ENCODE results near the gene TKT. TPM values are rescaled to one million over a fixed set of nuclear protein-coding genes. Genes with fewer than 3 reads are reported as not detected.

Gene TKT
- polyA plus RNA-seq, 1 donor from 2014 or later, result 194 TPM

GRCh38 chr3:53263907-53264306, 8.1 kb upstream of the TKT start:
- Histone ChIP-seq H3K4me2 (ENCODE audit: low read length) (no peak overlapping the region), H3K4me3 (ENCODE audit: low read length) (no peak overlapping the region), H2AFZ (ENCODE audit: low read depth, low read length) (no peak overlapping the region), H3K9ac (ENCODE audit: low read length) (no peak overlapping the region), H3K79me2 (replicated peaks; ENCODE audit: insufficient read depth, low read length) (no peaks in the 10 kb centered on the region), H3F3A (ENCODE audit: insufficient read depth, low read length, poor library complexity, severe bottlenecking) (no peaks in the 10 kb centered on the region), H3K9me3 (ENCODE audit: low read length) (no peaks in the 10 kb centered on the region), H3K36me3 (ENCODE audit: insufficient read depth, low read length) (no peaks in the 10 kb centered on the region), H4K20me1 (ENCODE audit: insufficient read depth) (no peaks in the 10 kb centered on the region), H3K27me3 (ENCODE audit: insufficient read depth, low read depth, low read length) (no peaks in the 10 kb centered on the region), H3K27ac (ENCODE audit: low read length) (no peak overlapping the region), H3K9me2 (ENCODE audit: insufficient read depth, low read length) (no peaks in the 10 kb centered on the region)
- no peak for TF ChIP-seq EZH2 (IDR thresholded peaks at IDR 0.05; ENCODE audit: borderline replicate concordance, insufficient read depth, low read length, poor library complexity, severe bottlenecking)
- no peak for TF ChIP-seq RAD21 (conservative IDR thresholded peaks at IDR 0.05)
- TF ChIP-seq TAF1 (IDR thresholded peaks at IDR 0.05; ENCODE audit: low read depth), result no peak
- TF ChIP-seq, protein P1, sequence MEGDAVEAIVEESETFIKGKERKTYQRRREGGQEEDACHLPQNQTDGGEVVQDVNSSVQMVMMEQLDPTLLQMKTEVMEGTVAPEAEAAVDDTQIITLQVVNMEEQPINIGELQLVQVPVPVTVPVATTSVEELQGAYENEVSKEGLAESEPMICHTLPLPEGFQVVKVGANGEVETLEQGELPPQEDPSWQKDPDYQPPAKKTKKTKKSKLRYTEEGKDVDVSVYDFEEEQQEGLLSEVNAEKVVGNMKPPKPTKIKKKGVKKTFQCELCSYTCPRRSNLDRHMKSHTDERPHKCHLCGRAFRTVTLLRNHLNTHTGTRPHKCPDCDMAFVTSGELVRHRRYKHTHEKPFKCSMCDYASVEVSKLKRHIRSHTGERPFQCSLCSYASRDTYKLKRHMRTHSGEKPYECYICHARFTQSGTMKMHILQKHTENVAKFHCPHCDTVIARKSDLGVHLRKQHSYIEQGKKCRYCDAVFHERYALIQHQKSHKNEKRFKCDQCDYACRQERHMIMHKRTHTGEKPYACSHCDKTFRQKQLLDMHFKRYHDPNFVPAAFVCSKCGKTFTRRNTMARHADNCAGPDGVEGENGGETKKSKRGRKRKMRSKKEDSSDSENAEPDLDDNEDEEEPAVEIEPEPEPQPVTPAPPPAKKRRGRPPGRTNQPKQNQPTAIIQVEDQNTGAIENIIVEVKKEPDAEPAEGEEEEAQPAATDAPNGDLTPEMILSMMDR (IDR thresholded peaks at IDR 0.05; ENCODE audit: poor library complexity, severe bottlenecking), result no peak
- TF ChIP-seq, protein P2, sequence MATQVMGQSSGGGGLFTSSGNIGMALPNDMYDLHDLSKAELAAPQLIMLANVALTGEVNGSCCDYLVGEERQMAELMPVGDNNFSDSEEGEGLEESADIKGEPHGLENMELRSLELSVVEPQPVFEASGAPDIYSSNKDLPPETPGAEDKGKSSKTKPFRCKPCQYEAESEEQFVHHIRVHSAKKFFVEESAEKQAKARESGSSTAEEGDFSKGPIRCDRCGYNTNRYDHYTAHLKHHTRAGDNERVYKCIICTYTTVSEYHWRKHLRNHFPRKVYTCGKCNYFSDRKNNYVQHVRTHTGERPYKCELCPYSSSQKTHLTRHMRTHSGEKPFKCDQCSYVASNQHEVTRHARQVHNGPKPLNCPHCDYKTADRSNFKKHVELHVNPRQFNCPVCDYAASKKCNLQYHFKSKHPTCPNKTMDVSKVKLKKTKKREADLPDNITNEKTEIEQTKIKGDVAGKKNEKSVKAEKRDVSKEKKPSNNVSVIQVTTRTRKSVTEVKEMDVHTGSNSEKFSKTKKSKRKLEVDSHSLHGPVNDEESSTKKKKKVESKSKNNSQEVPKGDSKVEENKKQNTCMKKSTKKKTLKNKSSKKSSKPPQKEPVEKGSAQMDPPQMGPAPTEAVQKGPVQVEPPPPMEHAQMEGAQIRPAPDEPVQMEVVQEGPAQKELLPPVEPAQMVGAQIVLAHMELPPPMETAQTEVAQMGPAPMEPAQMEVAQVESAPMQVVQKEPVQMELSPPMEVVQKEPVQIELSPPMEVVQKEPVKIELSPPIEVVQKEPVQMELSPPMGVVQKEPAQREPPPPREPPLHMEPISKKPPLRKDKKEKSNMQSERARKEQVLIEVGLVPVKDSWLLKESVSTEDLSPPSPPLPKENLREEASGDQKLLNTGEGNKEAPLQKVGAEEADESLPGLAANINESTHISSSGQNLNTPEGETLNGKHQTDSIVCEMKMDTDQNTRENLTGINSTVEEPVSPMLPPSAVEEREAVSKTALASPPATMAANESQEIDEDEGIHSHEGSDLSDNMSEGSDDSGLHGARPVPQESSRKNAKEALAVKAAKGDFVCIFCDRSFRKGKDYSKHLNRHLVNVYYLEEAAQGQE (IDR thresholded peaks at IDR 0.05; ENCODE audit: borderline replicate concordance), result no peak
- TF ChIP-seq MXI1 (conservative IDR thresholded peaks at IDR 0.05; ENCODE audit: poor library complexity, severe bottlenecking), result no peak
- TF ChIP-seq POLR2AphosphoS5 (IDR thresholded peaks at IDR 0.05), result no peak
- TF ChIP-seq EP300 (conservative IDR thresholded peaks at IDR 0.05; ENCODE audit: poor library complexity, severe bottlenecking), result no peak
- TF ChIP-seq SMC3 (conservative IDR thresholded peaks at IDR 0.05; ENCODE audit: poor library complexity), result no peak

DNA sequence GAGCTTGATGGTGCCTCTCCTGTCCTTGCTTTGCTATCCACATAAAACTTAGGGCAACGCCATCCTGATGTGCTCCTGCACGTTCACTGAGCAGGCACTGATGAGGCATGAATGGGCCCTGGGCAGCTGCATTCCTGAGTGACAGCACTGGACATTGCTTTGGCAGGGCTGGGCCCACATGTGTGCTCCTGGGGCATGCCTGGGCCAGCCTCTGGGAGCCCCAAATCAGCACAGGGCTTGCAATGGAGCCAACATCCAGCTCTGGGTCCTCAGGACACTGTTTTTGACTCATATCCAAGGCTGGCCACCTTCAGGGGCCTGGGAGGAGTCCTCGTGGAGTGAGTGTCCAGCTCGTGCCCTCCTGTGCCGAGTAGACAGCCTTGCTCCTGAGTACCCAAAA, 5.9 kb upstream of the TKT start:
- Histone ChIP-seq H3K4me3 (ENCODE audit: low read length) (no peak overlapping the region), H3K4me2 (ENCODE audit: low read length) (no peak overlapping the region), H3F3A (ENCODE audit: insufficient read depth, low read length, poor library complexity, severe bottlenecking) (no peaks in the 10 kb centered on the region), H3K79me2 (replicated peaks; ENCODE audit: insufficient read depth, low read length) (no peaks in the 10 kb centered on the region), H3K9ac (ENCODE audit: low read length) (no peak overlapping the region), H2AFZ (ENCODE audit: low read depth, low read length) (no peak overlapping the region), H3K27ac (ENCODE audit: low read length) (no peak overlapping the region), H3K9me2 (ENCODE audit: insufficient read depth, low read length) (no peaks in the 10 kb centered on the region), H4K20me1 (ENCODE audit: insufficient read depth) (no peaks in the 10 kb centered on the region), H3K36me3 (ENCODE audit: insufficient read depth, low read length) (no peaks in the 10 kb centered on the region), H3K9me3 (ENCODE audit: low read length) (no peaks in the 10 kb centered on the region), H3K27me3 (ENCODE audit: insufficient read depth, low read depth, low read length) (no peaks in the 10 kb centered on the region)
- no peak for TF ChIP-seq POLR2AphosphoS5 (IDR thresholded peaks at IDR 0.05)
- TF ChIP-seq, protein P1 (IDR thresholded peaks at IDR 0.05; ENCODE audit: poor library complexity, severe bottlenecking), result no peak
- no peak for TF ChIP-seq TAF1 (IDR thresholded peaks at IDR 0.05; ENCODE audit: low read depth)
- no peak for TF ChIP-seq EP300 (conservative IDR thresholded peaks at IDR 0.05; ENCODE audit: poor library complexity, severe bottlenecking)
- TF ChIP-seq SMC3 (conservative IDR thresholded peaks at IDR 0.05; ENCODE audit: poor library complexity), result no peak
- no peak for TF ChIP-seq EZH2 (IDR thresholded peaks at IDR 0.05; ENCODE audit: borderline replicate concordance, insufficient read depth, low read length, poor library complexity, severe bottlenecking)
- TF ChIP-seq, protein P2 (IDR thresholded peaks at IDR 0.05; ENCODE audit: borderline replicate concordance), result no peak
- TF ChIP-seq MXI1 (conservative IDR thresholded peaks at IDR 0.05; ENCODE audit: poor library complexity, severe bottlenecking), result no peak
- no peak for TF ChIP-seq RAD21 (conservative IDR thresholded peaks at IDR 0.05)

Measured in neural cell (in vitro differentiated cells).